Measurements from ENCODE around the gene SCYL2.
"Not testable (repeated sequence)": the region's sequence is repeated elsewhere in the genome, so short reads cannot be mapped to it uniquely, and the experiment has no call there.

Gene SCYL2

DNA sequence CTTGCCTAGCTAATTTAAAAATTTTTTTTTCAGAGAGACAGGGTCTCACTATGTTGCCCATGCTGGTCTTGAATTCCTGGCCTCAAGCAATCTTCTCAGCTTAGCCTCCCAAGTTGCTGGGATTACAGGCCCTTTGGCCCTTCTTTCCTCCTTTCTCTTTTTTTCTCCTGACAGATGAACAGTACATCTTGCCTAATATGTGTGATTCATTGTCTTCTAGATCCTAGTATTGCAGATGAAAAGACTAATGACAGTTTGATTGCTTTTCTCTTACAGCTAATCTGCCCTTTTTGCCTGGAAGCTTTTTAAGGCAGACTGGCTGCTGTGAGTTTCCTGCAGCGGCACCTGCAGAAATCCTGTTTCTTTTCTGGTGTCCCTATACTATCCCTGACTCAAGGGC is 12.1 kb upstream of the SCYL2 start:
- in situ Hi-C loops (cut with MboI; ENCODE audit: low sequenced_read_pairs), result no loop called here

DNA sequence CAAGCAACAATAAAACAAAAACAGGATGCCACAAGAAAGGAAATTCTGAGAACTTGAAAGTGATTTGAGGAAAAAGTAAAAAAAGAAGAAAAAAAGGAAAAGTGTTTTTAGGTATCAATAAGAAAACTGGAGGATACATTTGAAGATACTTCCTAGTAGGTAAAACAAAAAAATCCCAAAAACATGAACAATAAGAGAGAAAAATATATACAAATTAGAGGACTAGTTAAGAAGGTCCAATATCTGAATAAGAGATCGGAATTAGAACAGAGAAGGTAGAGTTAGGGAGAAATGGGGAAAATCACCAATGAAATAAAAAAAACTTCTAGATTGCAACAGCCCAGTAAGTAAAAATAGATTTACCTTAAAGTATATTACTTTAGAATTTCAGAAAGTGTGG is 8.8 kb upstream of the SCYL2 start:
- in situ Hi-C loops (cut with MboI; ENCODE audit: low sequenced_read_pairs), result no loop called here

GRCh38 chr12:100263131-100263530 is 3.8 kb upstream of the SCYL2 start:
- in situ Hi-C loops (cut with MboI; ENCODE audit: low sequenced_read_pairs), result no loop called here

- in situ Hi-C loops (cut with MboI; ENCODE audit: low sequenced_read_pairs), result not testable (repeated sequence)
These were observed 1.9 kb upstream of the SCYL2 start for GRCh38 chr12:100265107-100265506.

GRCh38 chr12:100265732-100266584 is 1.0 kb upstream of the SCYL2 start:
- in situ Hi-C loops (cut with MboI; ENCODE audit: low sequenced_read_pairs), result no loop called here

- in situ Hi-C loops (cut with MboI; ENCODE audit: low sequenced_read_pairs), result no loop called here
These were observed 467 bp upstream of the SCYL2 start for GRCh38 chr12:100266585-100266834.

GRCh38 chr12:100267603-100268281 is 765 bp downstream of the SCYL2 start:
- in situ Hi-C loops (cut with MboI; ENCODE audit: low sequenced_read_pairs), result no loop called here

DNA sequence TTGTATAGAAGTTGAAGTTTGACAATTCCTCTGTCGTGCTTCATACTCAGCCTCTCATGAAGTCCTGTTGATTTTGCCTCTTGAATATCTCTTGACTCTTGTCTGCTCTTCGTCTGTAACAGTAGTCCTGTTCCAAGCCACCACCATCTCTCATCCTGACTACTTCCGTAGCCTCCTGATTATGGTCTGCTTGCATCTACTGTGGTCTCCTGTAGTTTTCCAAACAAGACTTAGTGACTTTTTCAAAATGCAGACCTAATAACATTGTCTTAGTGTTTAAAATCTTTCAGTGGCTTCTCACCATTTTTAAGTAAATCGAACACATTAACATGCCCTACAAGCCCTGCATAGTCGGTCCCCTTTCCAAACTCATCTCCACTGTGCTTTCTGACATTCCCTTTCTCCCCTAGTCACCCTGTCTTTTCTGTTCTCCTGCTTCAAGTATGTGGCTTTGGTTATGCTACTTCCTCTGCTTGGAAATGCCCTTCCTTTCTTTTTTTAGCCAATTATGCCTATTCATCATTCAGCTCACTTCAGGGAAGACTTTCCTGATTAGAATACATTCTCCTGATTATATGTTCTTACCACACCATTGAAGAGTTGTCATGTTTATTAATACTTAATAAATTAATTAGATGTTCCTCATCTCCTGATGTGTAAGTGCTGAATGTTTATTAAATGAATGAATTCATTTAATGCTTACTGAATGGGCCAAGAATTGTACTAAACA is 2.0 kb downstream of the SCYL2 start:
- in situ Hi-C loops (cut with MboI; ENCODE audit: low sequenced_read_pairs), result no loop called here

- in situ Hi-C loops (cut with MboI; ENCODE audit: low sequenced_read_pairs), result no loop called here
These were observed 6.8 kb downstream of the SCYL2 start for GRCh38 chr12:100273782-100274181.

- in situ Hi-C loops (cut with MboI; ENCODE audit: low sequenced_read_pairs), result no loop called here
These were observed 7.3 kb downstream of the SCYL2 start for GRCh38 chr12:100274291-100274690.

GRCh38 chr12:100279159-100279558 is 12.2 kb downstream of the SCYL2 start:
- in situ Hi-C loops (cut with MboI; ENCODE audit: low sequenced_read_pairs), result no loop called here

DNA sequence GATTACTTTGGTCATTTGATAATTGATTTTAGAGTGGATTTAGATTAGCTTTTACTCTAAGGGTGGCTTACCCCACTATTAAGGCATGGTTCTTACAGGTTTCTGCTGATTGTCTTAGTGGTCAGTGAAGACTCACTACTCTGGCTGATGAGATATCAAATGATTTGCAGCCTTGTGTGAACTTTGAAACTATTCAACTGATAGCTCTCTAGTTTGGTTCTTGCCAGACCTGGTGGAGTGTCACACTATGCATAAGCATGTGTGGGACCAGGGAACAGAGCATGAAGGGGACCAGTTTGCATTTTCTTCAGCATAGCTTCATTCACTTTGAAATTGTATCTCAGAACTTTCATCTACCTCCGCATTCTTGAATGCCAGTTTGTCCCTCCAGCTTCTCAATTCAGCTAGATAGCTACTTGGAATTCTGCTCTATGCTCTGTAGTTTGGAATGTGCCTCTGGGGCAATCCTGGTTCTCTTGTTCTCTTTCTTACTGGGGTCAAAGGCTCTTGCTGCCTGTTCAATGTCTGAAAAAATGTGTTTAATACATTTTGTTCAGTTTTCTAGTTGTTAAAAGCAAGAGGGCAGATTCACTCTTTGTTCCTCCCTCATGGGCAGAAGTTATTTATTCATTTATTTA is 12.7 kb downstream of the SCYL2 start:
- in situ Hi-C loops (cut with MboI; ENCODE audit: low sequenced_read_pairs), result no loop called here

DNA sequence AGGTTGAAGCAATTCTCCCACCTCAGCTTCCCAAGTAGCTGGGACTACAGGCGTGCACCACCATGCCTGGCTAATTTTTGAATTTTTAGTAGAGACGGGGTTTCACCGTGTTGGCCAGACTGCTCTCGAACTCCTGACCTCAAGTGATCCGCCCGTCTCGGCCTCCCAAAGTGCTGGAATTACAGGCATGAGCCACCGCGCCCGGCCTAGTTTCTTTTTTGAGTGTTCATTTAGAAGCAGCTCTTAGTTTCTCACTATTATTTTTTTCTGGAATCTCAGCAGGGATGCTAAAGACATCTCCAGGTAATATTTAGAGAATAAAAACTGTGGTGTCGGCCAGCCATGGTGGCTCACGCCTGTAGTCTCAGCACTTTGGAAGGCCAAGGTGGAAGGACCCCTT is 17.6 kb downstream of the SCYL2 start:
- in situ Hi-C loops (cut with MboI; ENCODE audit: low sequenced_read_pairs), result not testable (repeated sequence)

DNA sequence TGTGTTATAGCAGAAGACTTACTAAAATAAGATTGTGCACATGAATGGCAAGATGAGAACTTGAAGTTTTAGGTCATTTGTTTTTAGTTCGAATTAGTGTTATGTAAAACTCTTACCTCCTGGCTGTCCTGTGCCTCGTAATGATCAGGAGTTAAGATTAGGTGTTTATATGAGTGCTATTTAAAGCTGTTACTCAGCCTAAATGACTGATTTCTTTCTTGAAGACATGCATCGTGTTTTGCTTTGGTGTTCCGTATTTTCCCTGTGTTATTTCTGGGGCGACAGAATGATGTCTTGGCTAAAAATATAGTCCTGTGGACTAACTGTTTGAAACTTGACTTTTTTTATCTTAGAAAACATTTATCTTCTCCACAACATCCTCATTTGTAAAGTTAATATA is 22.1 kb downstream of the SCYL2 start:
- in situ Hi-C loops (cut with MboI; ENCODE audit: low sequenced_read_pairs), result no loop called here

DNA sequence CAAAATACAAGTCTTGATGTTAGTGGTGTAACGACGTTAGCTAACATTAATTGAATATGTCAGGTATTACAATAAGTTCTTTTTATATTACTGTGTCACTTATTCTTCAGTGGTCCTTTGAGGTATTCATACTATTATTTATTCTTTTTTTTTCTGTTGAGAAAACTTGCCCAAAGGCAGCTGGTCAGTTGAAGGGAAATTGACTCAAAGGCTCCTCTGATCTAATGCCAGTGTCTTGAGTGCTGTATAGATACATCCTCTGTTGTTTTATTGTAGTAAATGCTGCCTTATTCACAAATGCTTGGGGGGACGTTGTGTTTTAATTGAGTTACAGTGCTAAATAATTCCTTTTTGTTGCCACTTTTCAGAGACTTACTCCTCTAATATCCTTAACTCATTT is 23.0 kb downstream of the SCYL2 start:
- in situ Hi-C loops (cut with MboI; ENCODE audit: low sequenced_read_pairs), result no loop called here

- in situ Hi-C loops (cut with MboI; ENCODE audit: low sequenced_read_pairs), result no loop called here
These were observed 26.0 kb downstream of the SCYL2 start for GRCh38 chr12:100293017-100293416.

DNA sequence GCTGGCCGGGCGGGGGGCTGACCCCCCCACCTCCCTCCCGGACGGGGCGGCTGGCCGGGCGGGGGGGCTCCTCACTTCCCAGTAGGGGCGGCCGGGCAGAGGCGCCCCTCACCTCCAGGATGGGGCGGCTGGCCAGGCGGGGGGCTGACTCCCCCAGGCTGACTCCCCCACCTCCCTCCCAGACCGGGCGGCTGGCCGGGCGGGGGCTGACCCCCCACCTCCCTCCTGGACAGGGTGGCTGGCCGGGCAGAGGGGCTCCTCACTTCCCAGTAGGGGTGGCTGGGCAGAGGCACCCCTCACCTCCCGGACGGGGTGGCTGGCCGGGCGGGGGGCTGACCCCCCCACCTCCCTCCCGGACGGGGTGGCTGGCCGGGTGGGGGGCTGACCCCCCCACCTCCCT is 27.4 kb downstream of the SCYL2 start:
- in situ Hi-C loops (cut with MboI; ENCODE audit: low sequenced_read_pairs), result not testable (repeated sequence)

GRCh38 chr12:100295764-100296555 is 29.0 kb downstream of the SCYL2 start:
- in situ Hi-C loops (cut with MboI; ENCODE audit: low sequenced_read_pairs), result no loop called here

DNA sequence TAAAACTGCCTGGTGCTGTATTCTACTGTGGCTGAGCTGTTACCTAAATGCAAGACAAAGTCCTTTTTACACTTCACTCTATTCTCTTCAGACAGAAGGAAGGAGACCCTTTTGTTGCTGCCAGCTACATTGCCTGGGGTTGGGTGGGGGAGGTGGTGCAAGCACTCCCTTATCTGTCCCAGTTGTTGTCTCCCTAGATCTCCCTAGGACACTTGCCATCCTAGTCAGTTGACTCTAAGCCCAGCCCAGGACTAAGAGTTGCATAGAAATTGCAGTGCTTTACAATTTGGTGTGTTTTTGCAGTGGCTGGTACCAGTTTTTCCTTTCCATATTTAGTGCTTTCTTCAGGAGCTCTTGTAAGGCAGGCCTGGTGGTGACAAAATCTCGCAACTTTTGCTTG is 35.1 kb downstream of the SCYL2 start:
- in situ Hi-C loops (cut with MboI; ENCODE audit: low sequenced_read_pairs), result no loop called here

GRCh38 chr12:100303831-100304230 is 36.9 kb downstream of the SCYL2 start:
- in situ Hi-C loops (cut with MboI; ENCODE audit: low sequenced_read_pairs), result no loop called here

DNA sequence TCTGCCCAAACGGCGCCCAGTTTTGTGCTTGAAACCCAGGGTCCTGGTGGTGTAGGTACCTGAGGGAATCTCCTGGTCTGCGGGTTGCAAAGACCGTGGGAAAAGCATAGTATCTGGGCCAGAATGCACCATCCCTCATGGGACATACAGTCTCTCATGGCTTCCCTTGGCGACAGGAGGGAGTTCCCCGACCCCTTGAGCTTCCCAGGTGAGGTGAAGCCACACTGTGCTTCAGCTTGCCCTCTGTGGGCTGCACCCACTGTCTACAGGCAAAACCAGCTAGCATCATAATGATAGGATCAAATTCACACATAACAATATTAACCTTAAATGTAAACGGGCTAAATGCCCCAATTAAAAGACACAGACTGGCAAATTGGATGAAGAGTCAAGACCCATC is 37.4 kb downstream of the SCYL2 start:
- in situ Hi-C loops (cut with MboI; ENCODE audit: low sequenced_read_pairs), result not testable (repeated sequence)
